GM18858 (cell line): ENCODE results near the gene NEUROG2.
"Not testable (repeated sequence)": the region's sequence is repeated elsewhere in the genome, so short reads cannot be mapped to it uniquely, and the experiment has no call there.

Source experiments
- ATAC-seq: cut with Tn5 transposase; IDR thresholded peaks from one replicate; pipeline ENCODE4 v1.9.1; 2021; ENCODE audit not compliant: unreplicated experiment

Gene NEUROG2

DNA sequence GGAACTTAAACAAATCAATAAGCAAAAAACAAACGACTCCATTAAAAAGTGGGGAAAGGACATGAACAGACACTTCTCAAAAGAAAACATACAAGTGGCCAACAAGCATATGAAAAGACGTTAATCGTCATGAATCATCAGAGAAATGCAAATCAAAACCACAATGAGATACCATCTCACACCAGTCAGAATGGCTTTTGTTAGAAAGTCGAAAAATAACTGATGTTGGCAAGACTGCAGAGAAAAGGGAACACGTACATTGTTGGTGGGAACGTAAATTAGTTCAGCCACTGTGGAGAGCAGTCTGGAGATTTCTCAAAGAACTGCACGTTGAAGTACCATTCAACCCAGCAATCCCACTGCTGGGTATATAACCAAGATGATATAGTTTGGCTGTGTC, 23.7 kb downstream of the NEUROG2 start:
- ATAC-seq: no peak

DNA sequence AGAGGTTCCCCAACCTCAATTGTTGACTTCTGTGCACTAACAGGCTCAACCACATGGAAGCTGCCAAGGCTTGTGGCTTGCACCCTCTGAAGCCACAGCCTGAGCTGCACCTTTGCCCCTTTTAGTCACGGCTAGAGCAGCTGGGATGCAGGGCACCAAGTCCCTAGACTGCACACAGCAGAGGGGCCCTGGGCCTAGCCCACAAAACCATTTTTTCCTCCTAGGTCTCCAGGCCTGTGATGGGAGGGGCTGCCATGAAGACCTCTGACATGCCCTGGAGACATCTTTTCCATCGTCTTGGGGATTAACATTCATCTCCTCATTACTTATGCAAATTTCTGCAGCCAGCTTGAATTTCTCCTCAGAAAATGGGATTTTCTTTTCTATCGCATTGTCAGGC, 25.2 kb downstream of the NEUROG2 start:
- ATAC-seq: not testable (repeated sequence)

DNA sequence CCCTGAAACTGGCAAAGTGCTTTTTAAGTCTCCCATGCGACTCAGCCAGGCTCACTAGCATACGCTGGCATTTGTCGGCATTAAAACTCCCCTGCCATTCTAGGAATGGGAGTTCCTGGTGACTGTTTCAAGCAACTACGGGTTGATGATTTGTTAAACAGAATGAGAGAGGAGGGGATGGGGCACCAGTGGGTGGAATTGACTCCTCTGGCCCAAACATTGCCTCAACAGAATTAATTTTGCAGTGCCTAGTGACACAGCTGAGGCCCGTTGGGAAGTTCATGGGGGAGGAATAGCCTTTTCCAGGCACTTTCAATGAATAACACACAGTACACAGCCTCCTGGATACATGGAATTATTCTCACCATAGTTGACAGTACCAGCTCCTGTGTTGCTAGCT, 30.1 kb downstream of the NEUROG2 start:
- no peak for ATAC-seq

- no peak for ATAC-seq
Measured at GRCh38 chr4:112473985-112474384, 42.0 kb downstream of the NEUROG2 start.

DNA sequence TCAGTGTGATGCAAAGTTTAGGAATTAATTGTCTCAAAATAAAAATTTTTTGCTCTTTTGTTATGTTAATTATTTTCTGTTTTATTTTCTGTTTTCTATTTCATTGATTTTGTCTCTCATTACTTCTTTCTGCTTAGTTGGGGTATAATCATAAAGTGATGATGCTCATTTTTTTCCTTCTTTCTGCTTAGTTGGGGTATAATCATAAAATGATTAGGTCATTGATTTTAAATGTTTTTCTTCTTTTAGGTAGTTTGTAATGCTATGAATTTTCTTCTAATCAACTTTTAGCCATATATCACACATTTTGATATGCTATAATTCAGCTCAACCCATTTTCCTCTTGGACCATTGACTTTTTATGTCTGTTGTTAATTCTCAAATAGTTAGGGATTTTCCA, 43.7 kb downstream of the NEUROG2 start:
- no peak for ATAC-seq
